GM18951 (cell line): ENCODE results near the gene TMEM161A.
"Not testable (repeated sequence)": the region's sequence is repeated elsewhere in the genome, so short reads cannot be mapped to it uniquely, and the experiment has no call there.

Source experiments
- POLR2A ChIP-seq: IDR thresholded peaks from 4 replicates; pipeline ENCODE4 v1.6.1; 2011; ENCODE audit warnings: mild to moderate bottlenecking; ENCODE audit not compliant: insufficient read length, insufficient read depth; ENCODE audit errors: extremely low read depth
- in situ Hi-C: fragments of 300-500 bp; cut with MboI; formaldehyde crosslinking; loops from one replicate; pipeline ENCODE4 v1.12.0; 2022; ENCODE audit warnings: low sequenced_read_pairs, mixed read lengths, inconsistent platforms; ENCODE audit not compliant: unreplicated experiment

TMEM161A gene

GRCh38 chr19:19169236-19170052, 31.2 kb upstream of the TMEM161A start:
- TF ChIP-seq POLR2A: no peak
- in situ Hi-C loops: no loop called here

GRCh38 chr19:19167612-19168011, 29.3 kb upstream of the TMEM161A start:
- in situ Hi-C loops: no loop called here

GRCh38 chr19:19165396-19165795, 27.1 kb upstream of the TMEM161A start:
- TF ChIP-seq POLR2A: no peak
- in situ Hi-C loops: no loop called here

More at GRCh38 chr19:19167612-19168011, 29.3 kb upstream of the TMEM161A start:
- TF ChIP-seq POLR2A: no peak

- TF ChIP-seq POLR2A: no peak
- in situ Hi-C loops: no loop called here
Measured at GRCh38 chr19:19162495-19162894, 24.2 kb upstream of the TMEM161A start.

DNA sequence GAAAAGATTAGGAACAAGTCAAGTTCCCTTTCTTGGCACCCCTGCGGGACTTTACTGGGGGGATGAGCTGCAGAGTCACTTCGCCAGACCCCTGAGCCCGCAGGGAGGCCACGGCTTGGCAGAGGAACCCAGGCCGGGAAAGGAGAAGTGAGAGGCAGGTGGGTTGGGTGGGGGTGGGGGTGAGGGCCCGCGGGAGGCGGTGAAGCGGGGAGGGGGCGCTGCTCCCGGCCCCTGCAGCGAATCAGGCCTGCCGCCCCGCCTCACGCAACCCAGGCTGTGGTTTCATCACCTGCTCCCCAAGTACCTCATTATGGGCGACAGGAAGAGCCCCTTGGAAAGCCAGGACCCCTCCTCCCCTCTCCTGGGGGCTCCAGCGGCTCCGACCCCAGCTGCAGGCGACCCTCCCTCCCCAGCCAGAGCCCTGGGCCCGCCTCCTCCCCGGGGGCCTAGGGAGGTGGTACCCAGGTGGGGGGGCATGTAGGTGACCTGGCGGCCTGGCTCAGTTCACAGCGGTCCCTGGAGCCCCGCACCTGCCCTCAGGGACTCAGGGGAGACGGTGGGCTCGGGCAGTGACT, 22.3 kb upstream of the TMEM161A start:
- in situ Hi-C loops: no loop called here

DNA sequence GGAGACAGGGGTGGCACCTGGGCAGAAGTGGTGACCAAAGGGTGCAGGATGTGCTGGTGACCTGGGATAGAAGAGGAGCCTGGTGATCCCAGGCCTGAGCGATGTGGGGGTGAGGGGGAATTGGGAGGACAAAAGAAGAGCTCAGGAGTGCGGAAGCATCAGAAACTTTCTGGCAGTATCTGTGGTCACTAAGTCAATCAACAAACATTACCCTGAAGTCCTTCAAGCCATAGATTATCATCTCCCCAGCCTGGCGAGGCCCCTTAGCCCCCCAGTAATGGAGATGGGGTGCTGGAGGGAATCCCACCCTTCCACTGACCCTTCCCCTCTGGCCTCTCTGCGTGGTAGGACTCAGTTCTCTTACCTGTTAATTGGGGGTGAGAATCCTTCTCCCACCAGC, 21.3 kb upstream of the TMEM161A start:
- in situ Hi-C loops: no loop called here
- TF ChIP-seq POLR2A: no peak

More for the DNA sequence above, 22.3 kb upstream of the TMEM161A start:
- TF ChIP-seq POLR2A: peak; percentile 5

- no peak for TF ChIP-seq POLR2A
- in situ Hi-C loops: no loop called here
Measured at GRCh38 chr19:19157808-19158207, 19.5 kb upstream of the TMEM161A start.

DNA sequence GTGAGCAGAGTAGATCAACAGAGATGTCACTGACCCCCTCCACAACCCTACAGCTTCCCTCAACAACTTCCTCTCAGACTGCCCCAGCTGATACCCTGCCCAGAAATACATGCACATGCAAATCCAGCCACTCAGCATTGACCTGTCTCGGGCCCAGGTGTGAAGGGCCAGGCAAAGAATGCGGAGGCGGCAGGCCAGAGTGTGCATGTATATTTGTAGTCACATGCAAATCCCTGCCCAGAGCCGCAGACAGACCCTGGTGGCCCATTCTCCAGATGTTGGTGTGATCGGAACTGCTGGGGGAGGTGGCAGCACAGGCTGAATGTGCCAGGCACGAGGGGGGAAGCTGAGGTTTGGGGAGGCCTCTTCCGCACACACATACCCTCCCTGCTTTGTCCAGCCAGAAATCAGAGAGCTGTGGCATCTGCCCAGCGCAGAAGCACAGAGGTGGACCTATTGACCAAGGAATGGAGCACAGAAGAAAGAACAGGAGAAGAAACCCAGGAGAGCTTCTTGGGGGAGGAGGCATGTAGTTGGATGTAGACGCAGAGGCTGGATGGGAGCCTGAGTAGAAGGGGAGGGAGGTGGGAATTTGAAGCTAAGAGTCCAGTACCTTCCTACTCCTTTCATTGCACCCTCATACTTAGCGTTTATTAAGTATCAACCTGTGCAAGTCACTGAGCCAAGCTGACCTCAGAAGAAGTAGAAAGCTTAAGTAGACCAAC, 17.4 kb upstream of the TMEM161A start:
- TF ChIP-seq POLR2A: peak; percentile 38
- in situ Hi-C loops: no loop called here

DNA sequence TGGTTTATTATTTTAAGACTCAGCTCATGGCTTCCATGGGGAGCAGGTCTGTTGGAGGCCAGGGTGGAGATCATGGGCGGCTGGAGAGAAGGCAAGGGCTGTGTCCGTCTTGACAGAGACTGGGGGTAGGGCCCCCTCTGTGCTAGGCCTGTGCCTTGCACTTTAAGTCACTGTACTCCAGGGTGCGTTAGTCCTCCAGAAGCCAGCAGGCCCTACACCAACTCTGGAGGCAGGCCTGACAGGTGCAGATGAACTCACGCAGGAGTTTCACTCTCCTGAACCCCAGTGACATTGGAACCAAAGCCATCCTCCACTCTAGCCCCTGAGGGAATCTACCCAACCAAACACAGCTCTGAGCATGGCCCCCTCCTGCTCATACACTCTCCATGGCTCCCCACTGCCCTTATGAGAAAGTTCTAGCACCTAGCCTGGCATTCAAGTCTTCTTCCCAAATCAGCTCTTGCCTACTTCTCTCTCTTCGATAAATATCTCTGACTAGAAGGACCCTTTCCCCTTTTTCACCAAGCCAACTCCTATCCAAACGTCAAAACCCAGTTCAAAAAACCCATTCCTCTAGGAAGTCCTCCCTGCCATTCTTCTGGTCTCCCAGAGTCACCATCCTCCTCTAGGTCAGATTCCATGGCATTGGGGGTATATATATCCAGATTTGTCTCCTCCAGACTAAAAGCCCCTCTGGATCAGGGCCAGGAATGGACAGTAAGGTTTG, 16.7 kb upstream of the TMEM161A start:
- no peak for TF ChIP-seq POLR2A
- in situ Hi-C loops: no loop called here

- TF ChIP-seq POLR2A: no peak
- in situ Hi-C loops: no loop called here
Measured at GRCh38 chr19:19152668-19153384, 14.5 kb upstream of the TMEM161A start.

DNA sequence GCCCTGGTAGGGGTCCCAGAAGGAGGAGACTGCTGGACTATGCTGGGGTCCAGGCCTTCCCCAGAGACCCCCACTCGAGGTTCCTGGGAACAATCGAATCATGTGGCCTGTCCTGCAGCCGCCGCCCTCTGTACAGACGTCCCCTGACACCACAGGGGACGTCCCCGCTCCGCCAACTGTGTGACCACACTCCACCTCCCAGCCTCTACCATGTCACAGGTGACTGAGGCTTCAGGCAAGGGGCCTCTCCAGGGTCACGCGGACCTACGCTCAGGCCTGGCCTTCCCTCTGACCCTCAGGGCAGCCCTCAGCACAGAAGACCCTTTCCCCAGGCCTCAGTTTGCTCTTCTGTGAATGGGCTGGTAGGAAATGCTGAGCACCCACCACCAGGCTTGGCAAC, 13.1 kb upstream of the TMEM161A start:
- TF ChIP-seq POLR2A: no peak
- in situ Hi-C loops: no loop called here

DNA sequence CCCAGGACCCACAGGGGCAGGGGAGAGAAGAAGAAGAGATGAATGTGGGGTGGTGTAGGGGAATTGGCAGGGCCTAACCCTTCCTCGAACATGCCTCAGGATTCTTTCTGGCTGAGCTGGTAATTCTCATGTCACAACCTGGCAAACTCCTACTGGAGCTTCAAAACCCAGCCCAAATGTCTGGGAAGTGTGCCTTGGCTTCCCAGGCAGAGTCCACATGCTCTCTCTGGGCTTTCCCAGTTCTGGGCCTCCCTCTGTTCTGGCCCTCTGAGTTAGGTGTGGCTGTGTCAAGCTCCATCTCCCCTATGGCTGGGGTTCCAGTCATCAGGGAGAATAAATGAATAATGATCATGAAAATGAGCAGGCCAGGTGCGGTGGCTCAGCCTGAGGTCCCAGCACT, 11.2 kb upstream of the TMEM161A start:
- in situ Hi-C loops: no loop called here

GRCh38 chr19:19148504-19148903, 10.2 kb upstream of the TMEM161A start:
- in situ Hi-C loops: not testable (repeated sequence)

More for the DNA sequence above, 11.2 kb upstream of the TMEM161A start:
- TF ChIP-seq POLR2A: no peak
